IPS-15b (cell line): ENCODE results near the gene STPG2.

Experiments
- H3K27me3 ChIP-seq: one replicate; pipeline ENCODE4 v1.6.1; 2013; ENCODE audit warnings: low read length; ENCODE audit not compliant: control insufficient read depth, insufficient read depth
- H3K36me3 ChIP-seq: one replicate; pipeline ENCODE4 v1.6.1; 2013; ENCODE audit warnings: low read length; ENCODE audit not compliant: control insufficient read depth, insufficient read depth
- H3K4me1 ChIP-seq: one replicate; pipeline ENCODE4 v1.6.1; 2013; ENCODE audit warnings: mild to moderate bottlenecking, low read length; ENCODE audit not compliant: control insufficient read depth, insufficient read depth
- H3K4me3 ChIP-seq: one replicate; pipeline ENCODE4 v1.5.1; 2013; ENCODE audit warnings: low read depth, low read length
- H3K9ac ChIP-seq: one replicate; pipeline ENCODE4 v1.6.1; 2013; ENCODE audit warnings: low read depth, mild to moderate bottlenecking, low read length
- H3K9me3 ChIP-seq: one replicate; pipeline ENCODE4 v1.6.1; 2013; ENCODE audit warnings: mild to moderate bottlenecking, low read length; ENCODE audit not compliant: control insufficient read depth, insufficient read depth

STPG2 gene

GRCh38 chr4:98143001-98143899 lies at the start of gene STPG2:
TSS of gene STPG2 (minus strand) at chr4:98143476.
- no peaks in the 10 kb centered on the region for H3K27me3 ChIP-seq
- H3K4me1 ChIP-seq = peaks cover 4% of the 10 kb centered on the region
- H3K36me3 ChIP-seq = no peaks in the 10 kb centered on the region
- peak within 1 kb of the TSS; percentile 76 for H3K9ac ChIP-seq
- peak within 1 kb of the TSS; percentile 91 for H3K4me3 ChIP-seq
- no peaks in the 10 kb centered on the region for H3K9me3 ChIP-seq

- H3K9ac ChIP-seq = no peak overlapping the region
- no peaks in the 10 kb centered on the region for H3K27me3 ChIP-seq
- no peaks in the 10 kb centered on the region for H3K4me1 ChIP-seq
- H3K9me3 ChIP-seq = no peaks in the 10 kb centered on the region
- H3K36me3 ChIP-seq = no peaks in the 10 kb centered on the region
- H3K4me3 ChIP-seq = no peak overlapping the region
These were observed 42.0 kb upstream of the STPG2 start for GRCh38 chr4:98185279-98185678.

GRCh38 chr4:98181809-98182208 lies 38.5 kb upstream of the STPG2 start:
- Histone ChIP-seq H3K9ac (no peak overlapping the region), H3K36me3 (no peaks in the 10 kb centered on the region), H3K4me3 (no peak overlapping the region), H3K4me1 (no peaks in the 10 kb centered on the region), H3K27me3 (no peaks in the 10 kb centered on the region), H3K9me3 (no peaks in the 10 kb centered on the region)

GRCh38 chr4:98179951-98180350 lies 36.7 kb upstream of the STPG2 start:
- Histone ChIP-seq H3K9ac (no peak overlapping the region), H3K4me3 (no peak overlapping the region), H3K27me3 (no peaks in the 10 kb centered on the region), H3K36me3 (no peaks in the 10 kb centered on the region), H3K9me3 (no peaks in the 10 kb centered on the region), H3K4me1 (no peaks in the 10 kb centered on the region)

- H3K27me3 ChIP-seq = no peaks in the 10 kb centered on the region
- no peaks in the 10 kb centered on the region for H3K36me3 ChIP-seq
- H3K9me3 ChIP-seq = no peaks in the 10 kb centered on the region
- no peak overlapping the region for H3K9ac ChIP-seq
- H3K4me1 ChIP-seq = no peaks in the 10 kb centered on the region
- H3K4me3 ChIP-seq = no peak overlapping the region
These were observed 33.3 kb upstream of the STPG2 start for GRCh38 chr4:98176531-98176930.

GRCh38 chr4:98170035-98170434 lies 26.8 kb upstream of the STPG2 start:
- peaks cover 10% of the 10 kb centered on the region for H3K4me1 ChIP-seq

GRCh38 chr4:98166731-98167041 lies 23.4 kb upstream of the STPG2 start:
- Histone ChIP-seq H3K4me3 (no peak overlapping the region), H3K36me3 (no peaks in the 10 kb centered on the region), H3K9me3 (no peaks in the 10 kb centered on the region), H3K4me1 (peaks cover 10% of the 10 kb centered on the region), H3K9ac (no peak overlapping the region), H3K27me3 (no peaks in the 10 kb centered on the region)

More at GRCh38 chr4:98170035-98170434, 26.8 kb upstream of the STPG2 start:
- Histone ChIP-seq H3K9me3 (no peaks in the 10 kb centered on the region), H3K9ac (no peak overlapping the region), H3K36me3 (no peaks in the 10 kb centered on the region), H3K4me3 (no peak overlapping the region), H3K27me3 (no peaks in the 10 kb centered on the region)

- H3K9ac ChIP-seq = no peak overlapping the region
- no peak overlapping the region for H3K4me3 ChIP-seq
- no peaks in the 10 kb centered on the region for H3K27me3 ChIP-seq
These were observed 22.9 kb upstream of the STPG2 start for GRCh38 chr4:98166025-98166730.

GRCh38 chr4:98162696-98163095 lies 19.4 kb upstream of the STPG2 start:
- Histone ChIP-seq H3K27me3 (no peaks in the 10 kb centered on the region), H3K9ac (no peak overlapping the region), H3K4me1 (no peaks in the 10 kb centered on the region), H3K4me3 (no peak overlapping the region), H3K9me3 (no peaks in the 10 kb centered on the region), H3K36me3 (no peaks in the 10 kb centered on the region)

More at GRCh38 chr4:98166025-98166730, 22.9 kb upstream of the STPG2 start:
- Histone ChIP-seq H3K4me1 (peaks cover 7% of the 10 kb centered on the region), H3K36me3 (no peaks in the 10 kb centered on the region), H3K9me3 (no peaks in the 10 kb centered on the region)

- Histone ChIP-seq H3K9ac (no peak overlapping the region), H3K9me3 (no peaks in the 10 kb centered on the region), H3K4me1 (no peaks in the 10 kb centered on the region), H3K4me3 (no peak overlapping the region), H3K36me3 (no peaks in the 10 kb centered on the region), H3K27me3 (no peaks in the 10 kb centered on the region)
These were observed 8.1 kb upstream of the STPG2 start for GRCh38 chr4:98151145-98151924.

- Histone ChIP-seq H3K4me3 (no peak overlapping the region), H3K4me1 (no peaks in the 10 kb centered on the region), H3K9me3 (no peaks in the 10 kb centered on the region), H3K27me3 (no peaks in the 10 kb centered on the region), H3K9ac (no peak overlapping the region), H3K36me3 (no peaks in the 10 kb centered on the region)
These were observed 7.0 kb upstream of the STPG2 start for GRCh38 chr4:98150092-98150761.
